Common myeloid progenitor, CD34-positive (primary cell): ENCODE results near the gene LRRC32.

Experiments used
- CTCF ChIA-PET: fragments of 350-600 bp; sonication (Branson Sonifier 250); formaldehyde crosslinking; loops from one replicate; lab custom pipeline; 2021; ENCODE audit warnings: antibody characterized with exemption; lab: Charles Lee
- POLR2A ChIA-PET: fragments of 350-600 bp; sonication (Branson Sonifier 250); formaldehyde crosslinking; loops from one replicate; lab custom pipeline; 2021; ENCODE audit warnings: antibody characterized with exemption; lab: Charles Lee
- DNase-seq, 3 donors: peaks; one replicate each; pipeline versions ENCODE4 v3.0.0 to v3.0.0-alpha.2; 2013
- H3K27ac ChIP-seq, 2 experiments: 1 replicate in 1 of 2; 2 replicates in 1 of 2; pipeline ENCODE4 v1.7.0; 2013; ENCODE audit warnings: inconsistent platforms in 2 of 2, low read length in 2 of 2, mild to moderate bottlenecking in 2 of 2, low read depth in 1 of 2, moderate library complexity in 1 of 2; ENCODE audit not compliant: severe bottlenecking in 2 of 2, insufficient read depth in 1 of 2, poor library complexity in 1 of 2
- H3K27me3 ChIP-seq, 5 experiments: replicated peaks in 2 of 5; 1 replicate in 3 of 5; 2 replicates in 2 of 5; pipeline versions ENCODE4 v1.6.1 to v1.7.0; 2013; ENCODE audit warnings: low read length in 4 of 5, mild to moderate bottlenecking in 2 of 5, moderate library complexity in 2 of 5, inconsistent platforms in 1 of 5; ENCODE audit not compliant: insufficient read depth in 5 of 5, control insufficient read depth in 4 of 5
- H3K36me3 ChIP-seq, 4 experiments: 1 replicate in 2 of 4; 2 replicates in 2 of 4; pipeline versions ENCODE4 v1.6.1 to v1.7.0; 2013; ENCODE audit warnings: low read length in 3 of 4, control low read depth in 1 of 4, mild to moderate bottlenecking in 1 of 4; ENCODE audit not compliant: control insufficient read depth in 4 of 4, insufficient read depth in 4 of 4
- H3K4me1 ChIP-seq, 4 experiments: 1 replicate in 3 of 4; 2 replicates in 1 of 4; pipeline versions ENCODE4 v1.6.1 to v1.7.1; 2013; ENCODE audit warnings: low read length in 3 of 4, mild to moderate bottlenecking in 3 of 4, control low read depth in 1 of 4, inconsistent platforms in 1 of 4, moderate library complexity in 1 of 4; ENCODE audit not compliant: control insufficient read depth in 4 of 4, insufficient read depth in 4 of 4; ENCODE audit errors: control extremely low read depth in 1 of 4
- H3K4me3 ChIP-seq, 7 experiments: 1 replicate in 4 of 7; 2 replicates in 3 of 7; pipeline versions ENCODE4 v1.5.1 to v1.7.0; 2013; ENCODE audit warnings: mild to moderate bottlenecking in 7 of 7, low read length in 6 of 7, moderate library complexity in 6 of 7, inconsistent platforms in 2 of 7, low read depth in 2 of 7, control low read depth in 1 of 7; ENCODE audit not compliant: insufficient read depth in 4 of 7, control insufficient read depth in 1 of 7; ENCODE audit errors: extremely low read depth in 1 of 7
- H3K9me3 ChIP-seq, 5 experiments: 1 replicate in 4 of 5; 2 replicates in 1 of 5; pipeline versions ENCODE4 v1.6.1 to v1.7.1; 2013; ENCODE audit warnings: low read length in 4 of 5, mild to moderate bottlenecking in 2 of 5, inconsistent platforms in 1 of 5, low read depth in 1 of 5, moderate library complexity in 1 of 5; ENCODE audit not compliant: control insufficient read depth in 4 of 5, insufficient read depth in 2 of 5; ENCODE audit errors: control extremely low read depth in 1 of 5
- WGBS: methylation state at CpG from one replicate; pipeline ENCODE4 v1.1.5; 2013; ENCODE audit not compliant: insufficient coverage; 5-methylcytosine and 5-hydroxymethylcytosine counted together

The LRRC32 gene

GRCh38 chr11:76694664-76695063 lies 24.1 kb upstream of the LRRC32 start:
- H3K36me3 ChIP-seq: no peaks in the 10 kb centered on the region
- POLR2A ChIA-PET: no interaction called here
- H3K4me1 ChIP-seq: peaks cover 0 to 26% (median 13%) of the 10 kb centered on the region in 4 experiments
- H3K4me3 ChIP-seq: no peak overlapping the region
- no peaks in the 10 kb centered on the region for H3K9me3 ChIP-seq
- no peak overlapping the region for H3K27ac ChIP-seq
- DNase-seq: no peak
- CTCF ChIA-PET: interaction anchor here (0.9 to 4.3 kb wide), 3 partner anchors 12 to 84 kb away, joined by 3 to 24 read pairs (median 5); no protein-coding TSS in a partner anchor
- peaks cover 0 to 4% (median 0%) of the 10 kb centered on the region in 5 experiments for H3K27me3 ChIP-seq
- WGBS: 91% methylated on average over 7 of the region's 7 CpGs

- Histone ChIP-seq H3K9me3 (no peaks in the 10 kb centered on the region), H3K4me3 (no peak overlapping the region), H3K36me3 (no peaks in the 10 kb centered on the region), H3K4me1 (peaks cover 0 to 17% (median 7%) of the 10 kb centered on the region in 4 experiments), H3K27ac (no peak overlapping the region), H3K27me3 (peaks cover 0 to 4% (median 0%) of the 10 kb centered on the region in 5 experiments)
- ChIA-PET POLR2A (no interaction called here), CTCF (interaction anchor here (0.8 to 4.3 kb wide), 3 partner anchors 11 to 94 kb away, joined by 3 to 24 read pairs (median 5); no protein-coding TSS in a partner anchor)
- DNase-seq: no peak
Observed at GRCh38 chr11:76693806-76694205, 23.3 kb upstream of the LRRC32 start.

- CTCF ChIA-PET: interaction anchor here (0.8 to 4.3 kb wide), 3 partner anchors 10 to 93 kb away, joined by 3 to 24 read pairs (median 3); no protein-coding TSS in a partner anchor
- WGBS: 97% methylated on average over 7 of the region's 7 CpGs
Observed at GRCh38 chr11:76692956-76693355, 22.4 kb upstream of the LRRC32 start.

GRCh38 chr11:76691655-76692054 lies 21.1 kb upstream of the LRRC32 start:
- H3K27ac ChIP-seq: no peak overlapping the region
- no peak overlapping the region for H3K4me3 ChIP-seq
- H3K9me3 ChIP-seq: no peaks in the 10 kb centered on the region
- no peak for DNase-seq
- H3K27me3 ChIP-seq: peaks cover 0 to 4% (median 0%) of the 10 kb centered on the region in 5 experiments
- peaks cover 0 to 11% (median 6%) of the 10 kb centered on the region in 4 experiments for H3K4me1 ChIP-seq
- H3K36me3 ChIP-seq: no peaks in the 10 kb centered on the region
- WGBS: no CpG with 5 or more reads among the region's 1 CpG
- ChIA-PET POLR2A (no interaction called here), CTCF (interaction anchor here (2.1 kb wide), 1 partner anchor 11 kb away, joined by 5 read pairs; no protein-coding TSS in a partner anchor)

More at GRCh38 chr11:76692956-76693355, 22.4 kb upstream of the LRRC32 start:
- peaks cover 0 to 9% (median 3%) of the 10 kb centered on the region in 4 experiments for H3K4me1 ChIP-seq
- H3K9me3 ChIP-seq: no peaks in the 10 kb centered on the region
- no peaks in the 10 kb centered on the region for H3K36me3 ChIP-seq
- no peak overlapping the region for H3K4me3 ChIP-seq
- POLR2A ChIA-PET: no interaction called here
- no peak for DNase-seq
- H3K27me3 ChIP-seq: peaks cover 0 to 4% (median 0%) of the 10 kb centered on the region in 5 experiments
- H3K27ac ChIP-seq: no peak overlapping the region

GRCh38 chr11:76690736-76691135 lies 20.2 kb upstream of the LRRC32 start:
- 89% methylated on average over 3 of the region's 3 CpGs for WGBS
- Histone ChIP-seq H3K36me3 (no peaks in the 10 kb centered on the region), H3K4me3 (no peak overlapping the region), H3K4me1 (peaks cover 0 to 18% (median 12%) of the 10 kb centered on the region in 4 experiments), H3K27ac (no peak overlapping the region), H3K27me3 (peaks cover 0 to 4% (median 0%) of the 10 kb centered on the region in 5 experiments), H3K9me3 (no peaks in the 10 kb centered on the region)
- ChIA-PET CTCF (interaction anchor here (1.1 to 2.1 kb wide), 3 partner anchors 9 to 16 kb away, joined by 3 to 5 read pairs (median 3); no protein-coding TSS in a partner anchor), POLR2A (interaction anchor here (0.6 kb wide), 1 partner anchor 73 kb away, joined by 3 read pairs; no protein-coding TSS in a partner anchor)
- DNase-seq: no peak

- no peaks in the 10 kb centered on the region for H3K36me3 ChIP-seq
- peaks cover 0 to 4% (median 0%) of the 10 kb centered on the region in 5 experiments for H3K27me3 ChIP-seq
- ChIA-PET POLR2A (no interaction called here), CTCF (interaction anchor here (0.9 to 2.1 kb wide), 7 partner anchors 8 to 78 kb away, joined by 3 to 5 read pairs (median 3); no protein-coding TSS in a partner anchor)
- no peak overlapping the region for H3K27ac ChIP-seq
- peaks cover 0 to 16% (median 11%) of the 10 kb centered on the region in 4 experiments for H3K4me1 ChIP-seq
- H3K4me3 ChIP-seq: no peak overlapping the region
- WGBS: 84% methylated on average over 14 of the region's 26 CpGs
- no peak for DNase-seq
- H3K9me3 ChIP-seq: no peaks in the 10 kb centered on the region
Observed at GRCh38 chr11:76689313-76690260, 19.0 kb upstream of the LRRC32 start.
